ENCODE data around the gene CAPN2. TPM values are rescaled to one million over a fixed set of nuclear protein-coding genes. Genes with fewer than 3 reads are reported as not detected.
A peak's percentile ranks its signal among the peaks of the same experiment; 100 is the strongest.

CAPN2 gene
- total RNA-seq, 2 donors from 2014 or later = 88.5 to 156 TPM

DNA sequence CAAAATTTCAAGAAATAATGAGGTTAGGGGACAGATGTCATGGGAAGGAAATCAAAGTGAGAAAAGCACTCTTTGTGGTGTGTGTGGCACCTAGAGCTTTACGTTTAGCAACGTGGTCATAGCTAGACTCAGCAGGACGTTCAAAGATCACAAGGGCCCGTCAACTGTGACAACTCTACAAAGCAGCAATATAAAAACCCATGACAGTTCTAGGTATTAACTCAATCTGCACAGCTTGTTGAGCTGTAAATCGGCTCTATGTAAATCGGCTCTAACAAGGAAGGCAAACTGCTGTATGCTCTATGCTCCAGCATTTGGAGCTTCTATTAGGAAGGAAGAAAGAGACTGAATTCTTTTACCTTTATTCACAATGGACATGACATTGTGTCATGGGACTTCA lies 68.6 kb downstream of the CAPN2 start:
- H3K36me3 ChIP-seq = no peaks in the 10 kb centered on the region
- H3K27ac ChIP-seq = no peak overlapping the region
- TF ChIP-seq POLR2A (IDR thresholded peaks at IDR 0.05) = no peak
- TF ChIP-seq, protein P1, sequence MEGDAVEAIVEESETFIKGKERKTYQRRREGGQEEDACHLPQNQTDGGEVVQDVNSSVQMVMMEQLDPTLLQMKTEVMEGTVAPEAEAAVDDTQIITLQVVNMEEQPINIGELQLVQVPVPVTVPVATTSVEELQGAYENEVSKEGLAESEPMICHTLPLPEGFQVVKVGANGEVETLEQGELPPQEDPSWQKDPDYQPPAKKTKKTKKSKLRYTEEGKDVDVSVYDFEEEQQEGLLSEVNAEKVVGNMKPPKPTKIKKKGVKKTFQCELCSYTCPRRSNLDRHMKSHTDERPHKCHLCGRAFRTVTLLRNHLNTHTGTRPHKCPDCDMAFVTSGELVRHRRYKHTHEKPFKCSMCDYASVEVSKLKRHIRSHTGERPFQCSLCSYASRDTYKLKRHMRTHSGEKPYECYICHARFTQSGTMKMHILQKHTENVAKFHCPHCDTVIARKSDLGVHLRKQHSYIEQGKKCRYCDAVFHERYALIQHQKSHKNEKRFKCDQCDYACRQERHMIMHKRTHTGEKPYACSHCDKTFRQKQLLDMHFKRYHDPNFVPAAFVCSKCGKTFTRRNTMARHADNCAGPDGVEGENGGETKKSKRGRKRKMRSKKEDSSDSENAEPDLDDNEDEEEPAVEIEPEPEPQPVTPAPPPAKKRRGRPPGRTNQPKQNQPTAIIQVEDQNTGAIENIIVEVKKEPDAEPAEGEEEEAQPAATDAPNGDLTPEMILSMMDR (IDR thresholded peaks at IDR 0.05) = no peak
- TF ChIP-seq POLR2AphosphoS5 (IDR thresholded peaks at IDR 0.05) = no peak
- DNase-seq (ENCODE audit: low spot score) = no peak
- no peak overlapping the region for H3K4me3 ChIP-seq
- no peaks in the 10 kb centered on the region for H3K27me3 ChIP-seq (replicated peaks; ENCODE audit: insufficient read depth)
- no peaks in the 10 kb centered on the region for H3K4me1 ChIP-seq (replicated peaks)
- intact Hi-C loops (cut with DNase I) = no loop called here
- no peaks in the 10 kb centered on the region for H3K9me3 ChIP-seq
- WGBS = 75% methylated on average over 6 of the region's 6 CpGs

DNA sequence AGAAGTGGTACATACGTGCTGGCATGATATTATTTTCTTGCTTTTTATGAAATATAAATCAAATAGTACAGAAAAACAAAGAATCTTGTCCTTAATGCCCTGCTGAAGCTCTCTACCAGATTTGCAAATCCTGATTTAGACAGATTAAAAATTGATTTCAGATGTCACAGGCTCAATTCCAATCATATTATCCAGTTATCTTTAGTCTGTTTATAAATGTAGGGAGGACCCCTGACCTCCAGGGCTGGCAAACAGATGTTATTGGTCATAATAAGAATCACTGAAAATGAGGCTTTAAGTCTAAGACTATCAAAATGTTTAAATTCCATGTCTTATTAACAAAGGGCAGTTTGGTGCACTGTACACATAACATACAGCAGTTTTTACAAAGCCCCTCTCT lies 71.3 kb downstream of the CAPN2 start:
- no peaks in the 10 kb centered on the region for H3K4me1 ChIP-seq (replicated peaks)
- no peaks in the 10 kb centered on the region for H3K9me3 ChIP-seq
- TF ChIP-seq, protein P1 (IDR thresholded peaks at IDR 0.05) = no peak
- TF ChIP-seq POLR2A (IDR thresholded peaks at IDR 0.05) (no peak), POLR2AphosphoS5 (IDR thresholded peaks at IDR 0.05) (no peak)
- H3K27ac ChIP-seq = no peak overlapping the region
- no peak for DNase-seq (ENCODE audit: low spot score)
- 95% methylated on average over 1 of the region's 1 CpG for WGBS
- no peak overlapping the region for H3K4me3 ChIP-seq
- no peaks in the 10 kb centered on the region for H3K36me3 ChIP-seq
- H3K27me3 ChIP-seq (replicated peaks; ENCODE audit: insufficient read depth) = no peaks in the 10 kb centered on the region
- intact Hi-C loops (cut with DNase I) = no loop called here

DNA sequence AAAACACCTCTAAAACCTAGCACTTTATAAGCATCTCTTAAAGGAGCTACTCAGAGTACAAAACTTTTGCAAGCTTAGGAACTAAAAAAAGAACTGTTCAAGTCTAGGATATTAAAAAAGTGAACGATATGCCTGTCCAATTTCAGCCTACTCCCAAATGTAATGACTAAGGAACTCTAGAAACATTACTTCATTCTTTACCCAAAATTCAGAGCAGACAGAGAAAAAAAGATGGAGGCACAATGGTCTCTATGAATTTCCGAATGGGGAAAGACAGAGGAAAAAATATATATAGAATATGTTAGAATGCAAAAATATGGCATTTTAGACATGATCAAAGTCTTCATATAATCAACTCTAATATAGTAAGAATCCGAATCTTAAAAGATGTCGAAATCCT lies 72.2 kb downstream of the CAPN2 start:
- H3K27me3 ChIP-seq (replicated peaks; ENCODE audit: insufficient read depth) = no peaks in the 10 kb centered on the region
- intact Hi-C loops (cut with DNase I) = no loop called here

DNA sequence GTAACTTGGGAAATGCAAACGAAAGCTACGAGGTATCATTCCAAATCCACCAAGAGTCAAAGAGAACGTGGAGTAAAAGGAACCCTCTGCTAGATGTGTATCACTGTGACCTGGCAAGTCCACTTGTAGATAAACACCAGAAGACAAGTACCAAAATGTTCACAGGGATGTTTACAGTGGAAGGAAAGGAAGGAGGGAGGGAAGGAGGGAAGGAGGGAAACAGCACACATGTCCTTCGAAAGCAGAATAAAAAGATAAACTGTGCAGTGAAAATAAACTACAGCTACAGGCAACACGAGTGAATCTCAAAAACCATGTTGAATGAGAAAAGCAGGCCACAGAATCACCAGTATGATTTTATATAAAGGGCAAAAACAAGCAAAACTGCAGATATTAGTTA lies 73.5 kb downstream of the CAPN2 start:
- Histone ChIP-seq H3K4me3 (no peak overlapping the region), H3K27me3 (replicated peaks; ENCODE audit: insufficient read depth) (no peaks in the 10 kb centered on the region), H3K4me1 (replicated peaks) (no peaks in the 10 kb centered on the region), H3K9me3 (no peaks in the 10 kb centered on the region), H3K36me3 (no peaks in the 10 kb centered on the region), H3K27ac (peak overlapping the region; percentile 2 to 18)
- DNase-seq (ENCODE audit: low spot score) = peak; percentile 34
- TF ChIP-seq POLR2AphosphoS5 (IDR thresholded peaks at IDR 0.05) = peak; percentile 89
- TF ChIP-seq, protein P1 (IDR thresholded peaks at IDR 0.05) = no peak
- intact Hi-C loops (cut with DNase I) = no loop called here
- WGBS = 13% methylated on average over 5 of the region's 5 CpGs

More for the DNA sequence above, 72.2 kb downstream of the CAPN2 start:
- DNase-seq (ENCODE audit: low spot score) = no peak
- no peaks in the 10 kb centered on the region for H3K9me3 ChIP-seq
- H3K36me3 ChIP-seq = no peaks in the 10 kb centered on the region
- H3K4me3 ChIP-seq = no peak overlapping the region
- TF ChIP-seq, protein P1 (IDR thresholded peaks at IDR 0.05) = no peak
- TF ChIP-seq POLR2AphosphoS5 (IDR thresholded peaks at IDR 0.05) = no peak
- TF ChIP-seq POLR2A (IDR thresholded peaks at IDR 0.05) = no peak
- H3K27ac ChIP-seq = no peak overlapping the region
- H3K4me1 ChIP-seq (replicated peaks) = no peaks in the 10 kb centered on the region
- 92% methylated on average over 4 of the region's 4 CpGs for WGBS

DNA sequence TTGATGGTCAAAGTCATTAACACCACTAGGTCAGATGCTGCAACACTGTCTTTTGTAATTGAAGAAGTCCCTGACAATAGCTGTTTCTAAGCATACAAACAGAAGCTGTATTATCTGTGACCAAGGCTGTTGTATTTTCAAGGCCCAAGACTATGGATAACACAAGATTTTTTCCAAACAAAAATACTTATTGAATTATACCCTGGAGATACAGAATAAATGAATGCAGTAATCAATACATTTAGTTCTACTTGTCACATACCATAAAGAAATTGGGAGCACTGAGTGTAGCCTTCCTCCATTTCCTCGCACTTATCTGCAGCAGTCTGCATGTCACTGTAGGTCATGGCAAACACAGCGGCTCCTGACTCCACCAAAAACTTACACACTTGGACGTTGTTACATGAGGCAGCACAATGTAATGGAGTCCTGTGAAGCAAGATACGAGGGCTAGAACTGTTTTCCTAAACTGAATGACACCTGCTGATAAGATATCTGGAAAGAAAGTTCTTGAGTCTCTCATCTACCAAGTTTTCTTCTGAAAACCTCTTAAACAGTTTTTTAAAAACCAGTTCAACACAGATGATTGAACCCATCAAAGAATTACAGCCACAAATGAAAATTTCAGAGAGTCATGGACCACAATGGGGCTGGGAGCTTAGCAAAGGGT lies 76.5 kb downstream of the CAPN2 start:
- WGBS = 93% methylated on average over 4 of the region's 4 CpGs
- H3K27me3 ChIP-seq (replicated peaks; ENCODE audit: insufficient read depth) = no peaks in the 10 kb centered on the region
- no peaks in the 10 kb centered on the region for H3K36me3 ChIP-seq
- no peaks in the 10 kb centered on the region for H3K4me1 ChIP-seq (replicated peaks)
- no peak for DNase-seq (ENCODE audit: low spot score)
- H3K9me3 ChIP-seq = no peaks in the 10 kb centered on the region
- no peak for TF ChIP-seq POLR2A (IDR thresholded peaks at IDR 0.05)
- TF ChIP-seq POLR2AphosphoS5 (IDR thresholded peaks at IDR 0.05) = no peak
- TF ChIP-seq, protein P1 (IDR thresholded peaks at IDR 0.05) = no peak
- intact Hi-C loops (cut with DNase I) = no loop called here
- no peak overlapping the region for H3K4me3 ChIP-seq
- no peak overlapping the region for H3K27ac ChIP-seq

All from prostate gland (tissue), 2 donors.